Left cardiac atrium (tissue), 4 donors: ENCODE data around the gene GPR18. TPM values are rescaled to one million over a fixed set of nuclear protein-coding genes. Genes with fewer than 3 reads are reported as not detected.
A peak's percentile ranks its signal among the peaks of the same experiment; 100 is the strongest.
"Not testable (repeated sequence)": the region's sequence is repeated elsewhere in the genome, so short reads cannot be mapped to it uniquely, and the experiment has no call there.

Source experiments
- ATAC-seq, 2 donors: fragments of 200-7000 bp; cut with Tn5 transposase; one replicate each; pipeline ENCODE4 v1.9.1; 2020; ENCODE audit warnings: mild to moderate bottlenecking in 2 of 2, moderate library complexity in 2 of 2
- DNase-seq: peaks from one replicate; pipeline ENCODE4 v3.0.0-alpha.2; 2020
- intact Hi-C, 2 donors: fragments of 100-400 bp; cut with DNase I; formaldehyde crosslinking; loops; one replicate each; pipeline versions ENCODE4 v1.14.1 to v1.15.1; 2022 to 2023
- total RNA-seq, 2 donors: library from RNA; stranded (reverse); fragmentation: NEBNext Ultra II Directional; extraction: Animal tissue kit (Norgen Biotek cat#: 25700); gene quantifications; one replicate each; pipeline ENCODE4 v1.2.1, GENCODE V29; 2021
- donor health status: DM: no; HTN: yes; CAD: no.
- donor health status: DM: no; HTN: yes; CAD: no; lungs with severe emphysema.
- donor health status: DM: yes; HTN: yes; CAD: no.
- donor health status: Dilated cardiomyopathy.

GPR18 gene
- total RNA-seq, 2 donors from 2014 or later: not detected

GRCh38 chr13:99250982-99251825 lies 7.0 kb downstream of the GPR18 start:
- ATAC-seq: no peak
- intact Hi-C loops: loop anchor here (10.0 kb wide), 2 partner anchors 46 to 56 kb away; partner anchors contain the start of gene UBAC2 (in 1 of the 2)
- DNase-seq: no peak

- intact Hi-C loops: loop anchor here (10.0 kb wide), 2 partner anchors 45 to 55 kb away; partner anchors contain the start of gene UBAC2 (in 1 of the 2)
- ATAC-seq, DNase-seq: not testable (repeated sequence)
Measured at GRCh38 chr13:99249606-99250005, 8.6 kb downstream of the GPR18 start.

DNA sequence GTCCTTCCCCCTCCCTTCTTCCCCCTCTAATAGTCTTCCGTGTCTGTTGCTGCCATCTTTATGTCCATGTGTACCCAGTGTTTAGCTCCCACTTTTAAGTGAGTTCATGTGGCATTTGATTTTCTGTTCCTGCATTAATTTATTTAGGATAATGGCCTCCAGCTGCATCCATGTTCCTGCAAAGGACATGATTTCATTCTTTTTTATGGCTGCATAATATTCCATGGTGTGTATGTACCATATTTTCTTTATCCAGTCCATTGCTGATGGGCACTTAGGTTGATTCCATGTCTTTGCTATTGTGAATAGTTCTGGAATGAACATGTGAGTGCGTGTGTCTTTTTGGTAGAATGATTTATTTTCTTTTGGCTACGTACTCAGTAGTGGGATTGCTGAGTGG lies 9.0 kb downstream of the GPR18 start:
- ATAC-seq, intact Hi-C loops, DNase-seq: not testable (repeated sequence)

DNA sequence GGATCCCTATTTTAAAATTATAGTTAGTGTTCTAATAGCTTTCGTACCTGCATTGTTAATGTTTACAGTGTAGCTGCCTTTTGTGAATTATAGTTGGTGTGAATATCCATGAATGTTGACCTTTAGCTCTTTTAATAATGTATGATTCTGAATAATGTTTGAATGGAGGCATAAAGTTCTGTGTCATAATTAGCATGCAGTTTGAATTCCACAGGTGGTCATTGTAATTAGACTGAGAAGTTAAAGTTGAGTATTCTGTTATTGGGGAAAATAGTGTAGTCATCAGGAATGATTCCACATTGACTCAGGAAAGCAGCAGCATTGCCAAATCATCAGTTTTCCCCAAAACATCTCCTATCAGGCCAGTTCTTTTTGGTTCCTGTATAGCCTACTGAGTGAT lies 12.1 kb downstream of the GPR18 start:
- intact Hi-C loops: no loop called here
- DNase-seq: no peak
- ATAC-seq: no peak

DNA sequence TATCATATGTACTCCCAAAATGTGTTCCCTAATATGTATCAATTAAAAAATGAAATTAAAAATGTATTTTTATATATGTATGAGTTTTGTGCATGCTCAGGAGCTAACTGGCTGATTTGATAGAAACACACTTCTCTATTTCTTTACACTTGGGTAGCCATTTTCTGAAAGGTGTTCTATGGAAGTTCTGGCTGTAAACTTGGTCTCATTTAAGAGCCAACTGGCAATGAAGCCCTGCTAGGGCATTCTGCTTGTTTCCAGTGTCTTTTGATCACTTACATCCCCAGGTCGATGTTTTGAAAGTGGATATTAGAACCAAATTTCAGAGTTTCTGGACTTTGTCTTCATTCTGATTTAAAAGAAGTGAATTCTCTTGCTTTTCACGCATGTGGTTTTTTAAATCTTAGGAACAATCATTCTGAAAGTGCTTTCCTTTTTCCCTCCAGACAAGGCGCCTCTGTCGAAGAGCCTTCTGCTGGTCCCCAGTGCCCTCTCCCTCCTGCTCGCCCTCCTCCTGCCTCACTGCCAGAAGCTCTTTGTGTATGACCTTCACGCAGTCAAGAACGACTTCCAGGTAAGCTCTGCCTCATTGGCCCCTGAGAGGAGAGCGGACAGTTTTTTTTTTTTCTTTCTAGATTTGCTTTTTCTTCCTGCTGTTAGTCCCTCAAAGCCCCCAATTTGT lies 20.1 kb downstream of the GPR18 start:
- no peak for DNase-seq
- no peak for ATAC-seq
- intact Hi-C loops: no loop called here

GRCh38 chr13:99231721-99232120 lies 26.5 kb downstream of the GPR18 start:
- DNase-seq: no peak
- no peak for ATAC-seq
- intact Hi-C loops: no loop called here

DNA sequence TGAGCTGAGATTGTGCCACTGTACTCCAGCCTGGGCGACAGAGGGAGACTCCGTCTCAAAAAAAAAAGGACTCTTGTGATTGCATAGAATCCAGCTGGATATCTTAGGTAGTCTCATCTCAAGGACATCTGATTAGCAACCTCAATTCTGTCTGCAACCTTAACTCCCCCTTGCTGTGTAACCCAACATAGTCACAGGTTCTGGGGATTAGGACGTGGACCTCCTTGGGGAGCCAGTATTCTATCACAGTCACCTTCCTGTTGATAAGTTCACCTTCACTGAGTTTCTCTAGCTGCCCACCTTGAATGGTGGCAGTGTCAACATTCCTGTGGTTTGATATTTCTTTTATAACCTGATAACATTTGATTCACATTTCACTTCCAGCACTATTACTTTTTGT lies 27.2 kb downstream of the GPR18 start:
- intact Hi-C loops: no loop called here
- ATAC-seq (no peak), DNase-seq (no peak)

GRCh38 chr13:99230588-99230987 lies 27.6 kb downstream of the GPR18 start:
- intact Hi-C loops, DNase-seq, ATAC-seq: not testable (repeated sequence)

GRCh38 chr13:99228737-99229691 lies 29.2 kb downstream of the GPR18 start:
- ATAC-seq (peak; percentile 31 to 50), DNase-seq (no peak)
- intact Hi-C loops: no loop called here

DNA sequence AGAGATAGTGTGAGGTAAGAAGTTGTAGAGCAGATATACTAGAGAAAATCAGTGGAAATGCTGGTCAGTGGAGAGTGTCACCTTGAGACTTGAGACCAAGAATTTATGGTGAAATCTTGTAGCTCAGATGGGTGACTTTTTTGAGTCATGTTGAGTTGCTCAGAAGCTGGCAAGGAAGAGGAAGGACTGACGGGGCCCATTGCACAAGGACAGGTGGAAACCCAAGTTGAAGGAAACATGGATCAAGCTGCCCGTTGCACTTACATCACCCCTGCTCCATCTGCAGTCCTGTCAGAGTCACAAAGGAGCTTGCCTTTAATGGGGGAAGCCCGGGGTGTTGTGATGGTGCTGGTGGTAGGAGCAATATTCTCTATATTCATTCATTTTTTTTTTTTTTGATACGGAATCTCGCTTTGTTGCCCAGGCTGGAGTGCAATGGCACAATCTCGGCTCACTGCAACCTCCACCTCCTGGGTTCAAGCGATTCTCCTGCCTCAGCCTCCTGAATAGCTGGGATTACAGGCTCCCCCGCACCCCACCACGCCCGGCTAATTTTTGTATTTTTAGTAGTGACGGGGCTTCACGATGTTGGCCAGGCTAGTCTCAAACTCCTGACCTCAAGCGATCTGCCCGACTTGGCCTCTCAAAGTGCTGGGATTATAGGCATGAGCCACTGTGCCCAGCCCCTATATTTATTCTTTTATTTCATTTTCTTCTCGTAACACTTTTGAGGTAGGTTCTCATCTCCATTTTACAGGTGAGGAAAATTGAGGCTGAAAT lies 30.1 kb downstream of the GPR18 start:
- intact Hi-C loops: no loop called here
- ATAC-seq (no peak), DNase-seq (no peak)

- DNase-seq (no peak), ATAC-seq (no peak)
- intact Hi-C loops: no loop called here
Measured at GRCh38 chr13:99227331-99227900, 30.8 kb downstream of the GPR18 start.

- ATAC-seq: no peak
- DNase-seq: no peak
- intact Hi-C loops: no loop called here
Measured at GRCh38 chr13:99226513-99226912, 31.7 kb downstream of the GPR18 start.

- DNase-seq (no peak), ATAC-seq (no peak)
- intact Hi-C loops: no loop called here
Measured at GRCh38 chr13:99225078-99225477, 33.1 kb downstream of the GPR18 start.

DNA sequence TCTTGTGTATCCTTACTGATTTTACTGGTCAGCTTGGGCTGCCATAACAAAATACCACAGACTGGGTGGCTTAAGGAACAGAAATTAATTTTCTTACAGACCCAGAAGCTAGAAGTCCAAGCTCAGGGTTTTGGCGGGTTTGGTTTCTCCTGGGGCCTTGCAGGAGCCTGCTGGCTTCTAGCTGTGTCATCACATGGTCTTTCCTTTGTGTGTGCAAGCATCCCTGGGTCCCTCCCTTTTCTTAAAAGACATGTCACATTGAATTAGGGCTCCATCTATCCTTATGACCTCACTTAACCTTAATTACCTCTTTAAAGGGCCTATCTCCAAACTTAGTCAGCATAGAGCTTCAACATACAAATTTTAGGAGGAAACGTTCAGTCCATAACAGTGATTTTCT lies 34.2 kb downstream of the GPR18 start:
- intact Hi-C loops: no loop called here
- ATAC-seq: no peak

DNA sequence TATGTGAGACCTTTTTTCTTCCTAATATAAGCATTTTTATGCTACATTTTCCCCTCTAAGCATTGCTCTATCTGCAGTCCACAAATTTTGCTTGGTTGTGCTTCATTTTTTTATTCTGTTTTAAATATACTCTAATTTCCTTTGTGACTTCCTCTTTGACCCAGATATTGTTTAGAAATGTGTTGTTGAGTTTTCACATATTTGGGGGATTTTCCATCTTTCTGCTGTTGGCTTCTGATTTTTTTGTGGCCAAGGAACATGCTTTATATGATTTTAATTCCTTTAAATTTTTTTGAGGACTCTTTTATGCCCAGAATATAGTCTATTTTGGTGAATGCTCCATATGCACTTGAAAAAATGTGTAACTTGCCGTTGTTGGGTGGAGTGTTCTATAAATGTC lies 34.6 kb downstream of the GPR18 start:
- intact Hi-C loops: no loop called here

More for the DNA sequence above, 34.2 kb downstream of the GPR18 start:
- DNase-seq: no peak

GRCh38 chr13:99221567-99222239 lies 36.5 kb downstream of the GPR18 start:
- intact Hi-C loops: no loop called here
- no peak for ATAC-seq
- DNase-seq: no peak

More for the DNA sequence above, 34.6 kb downstream of the GPR18 start:
- no peak for DNase-seq
- no peak for ATAC-seq

- ATAC-seq (peak in 1 of 2 donors; percentile 13), DNase-seq (no peak)
- intact Hi-C loops: no loop called here
Measured at GRCh38 chr13:99220199-99220935, 37.8 kb downstream of the GPR18 start.
